K562 (cell line): ENCODE measurements around the gene LRRC4. TPM values are rescaled to one million over a fixed set of nuclear protein-coding genes. Genes with fewer than 3 reads are reported as not detected.

Experiments used
- ATF3 ChIP-seq, 2 experiments: fragments of 450-650 bp in 1 of 2; sonication (generic) in 1 of 2; formaldehyde crosslinking in 1 of 2; IDR thresholded peaks in 1 of 2; conservative IDR thresholded peaks in 1 of 2; 2 replicates each; pipeline versions ENCODE4 v1.6.1 to v1.8.1; 2016 to 2023; ENCODE audit warnings: mild to moderate bottlenecking in 2 of 2, moderate library complexity in 2 of 2, inconsistent platforms in 1 of 2, missing genetic modification reagents in 1 of 2
- BHLHE40 ChIP-seq: IDR thresholded peaks from 2 replicates; pipeline ENCODE4 v1.6.1; 2011; ENCODE audit warnings: low read length, improper control_type of control experiment
- CC2D1A ChIP-seq: fragments of 450-650 bp; IDR thresholded peaks from 2 replicates; pipeline ENCODE4 v1.6.1; 2017; ENCODE audit warnings: mild to moderate bottlenecking
- CHAMP1 ChIP-seq: fragments of 450-650 bp; IDR thresholded peaks from 2 replicates; pipeline ENCODE4 v1.6.1; 2016; ENCODE audit warnings: mild to moderate bottlenecking
- CREB1 ChIP-seq, 2 experiments: sonication (generic) in 1 of 2; formaldehyde crosslinking in 1 of 2; IDR thresholded peaks; 2 replicates each; pipeline versions ENCODE4 v1.6.1 to v1.8.0; 2012 to 2022; ENCODE audit warnings: inconsistent platforms in 1 of 2, mild to moderate bottlenecking in 1 of 2, missing genetic modification reagents in 1 of 2, moderate library complexity in 1 of 2
- DACH1 ChIP-seq: fragments of 450-650 bp; IDR thresholded peaks from 2 replicates; pipeline ENCODE4 v1.6.1; 2018; ENCODE audit not compliant: partially characterized antibody
- DIDO1 ChIP-seq: fragments of 450-650 bp; IDR thresholded peaks from 2 replicates; pipeline ENCODE4 v1.6.1; 2016; ENCODE audit warnings: low read depth, missing biosample characterization, missing genetic modification characterization
- FOSL1 ChIP-seq: fragments of 200-800 bp; sonication (Bioruptor generic); conservative IDR thresholded peaks from 2 replicates; pipeline ENCODE4 v1.6.1; 2016; ENCODE audit warnings: missing genetic modification characterization, missing compliant biosample characterization
- GABPA ChIP-seq: fragments of 200-800 bp; sonication (Bioruptor generic); conservative IDR thresholded peaks from 2 replicates; pipeline ENCODE4 v1.6.1; 2016; ENCODE audit warnings: low read depth, missing genetic modification characterization, missing compliant biosample characterization
- HDAC2 ChIP-seq: fragments of 450-650 bp; IDR thresholded peaks from 2 replicates; pipeline ENCODE4 v1.6.1; 2016; ENCODE audit warnings: mild to moderate bottlenecking
- RBFOX2 ChIP-seq: fragments of 200-400 bp; formaldehyde crosslinking; IDR thresholded peaks from 2 replicates; pipeline ENCODE4 v1.6.1; 2017; ENCODE audit warnings: low read depth, mild to moderate bottlenecking, low read length, moderate library complexity
- TBL1XR1 ChIP-seq, 2 experiments: IDR thresholded peaks; 2 replicates each; pipeline ENCODE4 v1.6.1; 2012; ENCODE audit warnings: improper control_type of control experiment in 2 of 2, low read length in 2 of 2, mild to moderate bottlenecking in 1 of 2
- TFAP4 ChIP-seq: sonication (generic); formaldehyde crosslinking; IDR thresholded peaks from 2 replicates; pipeline ENCODE4 v1.8.0; 2022; ENCODE audit warnings: missing genetic modification reagents, mild to moderate bottlenecking, moderate library complexity, borderline replicate concordance
- TOE1 ChIP-seq, 2 experiments: fragments of 450-650 bp in 1 of 2; sonication (generic) in 1 of 2; formaldehyde crosslinking in 1 of 2; IDR thresholded peaks; 2 replicates each; pipeline versions ENCODE4 v1.7.1 to v1.8.0; 2016 to 2022; ENCODE audit warnings: borderline replicate concordance in 2 of 2, mild to moderate bottlenecking in 2 of 2, antibody characterized with exemption in 1 of 2, inconsistent platforms in 1 of 2, low read depth in 1 of 2, missing genetic modification reagents in 1 of 2, moderate library complexity in 1 of 2
- ZBTB5 ChIP-seq: fragments of 450-650 bp; IDR thresholded peaks from 2 replicates; pipeline ENCODE4 v1.6.1; 2017; ENCODE audit warnings: antibody characterized with exemption
- ZNF143 ChIP-seq: sonication (generic); formaldehyde crosslinking; IDR thresholded peaks from 2 replicates; pipeline ENCODE4 v1.9.0; 2022; ENCODE audit warnings: mild to moderate bottlenecking, missing genetic modification reagents
- ZNF217 ChIP-seq: sonication (generic); formaldehyde crosslinking; IDR thresholded peaks from 2 replicates; pipeline ENCODE4 v1.8.0; 2022; ENCODE audit warnings: mild to moderate bottlenecking, missing genetic modification reagents
- ZNF311 ChIP-seq: fragments of 250-450 bp; sonication (Bioruptor Pico); IDR thresholded peaks from 2 replicates; pipeline ENCODE4 v1.4.0; 2020; ENCODE audit warnings: mild to moderate bottlenecking, moderate library complexity
- ZNF324 ChIP-seq: fragments of 250-450 bp; sonication (Bioruptor Pico); IDR thresholded peaks from 2 replicates; pipeline ENCODE4 v1.4.0; 2020; ENCODE audit warnings: mild to moderate bottlenecking
- ZSCAN32 ChIP-seq: fragments of 450-650 bp; formaldehyde crosslinking; IDR thresholded peaks from 2 replicates; pipeline ENCODE4 v1.4.0; 2020; ENCODE audit warnings: mild to moderate bottlenecking, moderate library complexity
- polyA plus RNA-seq, 8 experiments: library from polyadenylated mRNA; depleted of rRNA in 4 of 8; stranded (reverse) in 5 of 8; unstranded in 3 of 8; fragments of >200 nt; fragmentation: Nextera tagmentation in 2 of 8; fragmentation: Illumina TruSeq in 1 of 8; extraction: Ambion mirVana in 2 of 8; extraction: Trizol in 1 of 8; gene quantifications; 2 replicates each; pipeline versions ENCODE4 v1.2.1 to v1.2.3, GENCODE V29; 2011 to 2014; ENCODE audit warnings: inconsistent platforms in 1 of 8, missing spikeins in 1 of 8
- total RNA-seq, 7 experiments: library from RNA; depleted of rRNA in 6 of 7; stranded (reverse); fragments of >200 nt in 6 of 7; fragmentation: Illumina TruSeq in 2 of 7; extraction: Trizol in 2 of 7; gene quantifications; 2 replicates each; pipeline versions ENCODE4 v1.2.1 to v1.2.3, GENCODE V29; 2011 to 2021; ENCODE audit warnings: low replicate concordance in 1 of 7

LRRC4 gene
- total and polyA plus RNA-seq, 9 of the 15 experiments (the other 6 are each of a cell fraction or from before 2014, with no cell fraction given), result 0.04 to 0.11 TPM; not detected in 7

GRCh38 chr7:127986581-127987521 is 44.4 kb downstream of the LRRC4 start (continued):
- peak; percentile 70; the same call in 1 of the 2 replicates for TF ChIP-seq CREB1 (IDR thresholded peaks at IDR 0.05)
- TF ChIP-seq CREB1 (CRISPR knock-in tag; IDR thresholded peaks at IDR 0.05), result no peak
- no peak for TF ChIP-seq ZNF311 (CRISPR knock-in tag)
- TF ChIP-seq ZBTB5, result peak; percentile 87
- peak; percentile 70; the same call in 1 of the 2 replicates for TF ChIP-seq HDAC2
- TF ChIP-seq BHLHE40, result peak; percentile 35; the same call in 1 of the 2 replicates
- TF ChIP-seq DACH1, result peak; percentile 5
- TF ChIP-seq DIDO1 (tag), result no peak
- peak in 1 of 2 experiments; percentile 65; a peak in 2 of 4 replicates for TF ChIP-seq TBL1XR1 (IDR thresholded peaks at IDR 0.05; ENCODE audit: low read length in 2 of 2)
- TF ChIP-seq GABPA (tag), result no peak
- TF ChIP-seq TFAP4 (CRISPR knock-in tag), result peak; percentile 89
- TF ChIP-seq CHAMP1, result 0 out of 2 replicates have a peak, but pooled peaks have one; percentile 33
- no peak for TF ChIP-seq ZNF324 (CRISPR knock-in tag)
- TF ChIP-seq ZSCAN32 (CRISPR knock-in tag), result no peak
- TF ChIP-seq ZNF217, result no peak
- TF ChIP-seq FOSL1 (tag), result peak; percentile 43
- no peak for TF ChIP-seq RBFOX2
- no peak for TF ChIP-seq TOE1 (IDR thresholded peaks at IDR 0.05; ENCODE audit: borderline replicate concordance)
- no peak for TF ChIP-seq TOE1 (CRISPR knock-in tag; IDR thresholded peaks at IDR 0.05; ENCODE audit: borderline replicate concordance, low read depth)
- peak; percentile 88; the same call in 1 of the 2 replicates for TF ChIP-seq CC2D1A
- peak; percentile 93 for TF ChIP-seq ATF3 (IDR thresholded peaks at IDR 0.05)
- no peak; the same call in 1 of the 2 replicates for TF ChIP-seq ATF3 (CRISPR knock-in tag; conservative IDR thresholded peaks at IDR 0.05)
- TF ChIP-seq ZNF143 (CRISPR knock-in tag), result no peak
